Measurements from ENCODE around the gene CFAP74.

Gene CFAP74

GRCh38 chr1:1941868-1942752 is 61.5 kb downstream of the CFAP74 start:
- H3K4me2 ChIP-seq (ENCODE audit: low read length) = no peak overlapping the region
- no peak overlapping the region for H2AFZ ChIP-seq
- no peaks in the 10 kb centered on the region for H3K9me3 ChIP-seq (ENCODE audit: control insufficient read depth, low read length)
- no peak overlapping the region for H3K27ac ChIP-seq
- no peaks in the 10 kb centered on the region for H3K27me3 ChIP-seq (ENCODE audit: control insufficient read depth, insufficient read depth, low read length)
- H3K36me3 ChIP-seq (ENCODE audit: control insufficient read depth, insufficient read depth, low read length) = no peaks in the 10 kb centered on the region
- H3K79me2 ChIP-seq = no peaks in the 10 kb centered on the region
- no peak overlapping the region for H3K4me3 ChIP-seq (ENCODE audit: low read depth, low read length)
- no peaks in the 10 kb centered on the region for H3K4me1 ChIP-seq
- no peak for TF ChIP-seq CTCF (IDR thresholded peaks at IDR 0.05)
- H3K9ac ChIP-seq = no peak overlapping the region

- H3K9ac ChIP-seq = no peak overlapping the region
- no peak overlapping the region for H3K27ac ChIP-seq
- H3K9me3 ChIP-seq (ENCODE audit: control insufficient read depth, low read length) = no peaks in the 10 kb centered on the region
- no peak overlapping the region for H2AFZ ChIP-seq
- no peak for TF ChIP-seq CTCF (IDR thresholded peaks at IDR 0.05)
- H3K27me3 ChIP-seq (ENCODE audit: control insufficient read depth, insufficient read depth, low read length) = no peaks in the 10 kb centered on the region
- no peaks in the 10 kb centered on the region for H3K36me3 ChIP-seq (ENCODE audit: control insufficient read depth, insufficient read depth, low read length)
- H3K4me1 ChIP-seq = no peaks in the 10 kb centered on the region
- H3K79me2 ChIP-seq = no peaks in the 10 kb centered on the region
- no peak overlapping the region for H3K4me2 ChIP-seq (ENCODE audit: low read length)
- no peak overlapping the region for H3K4me3 ChIP-seq (ENCODE audit: low read depth, low read length)
These were observed 62.3 kb downstream of the CFAP74 start for GRCh38 chr1:1941211-1941841.

GRCh38 chr1:1940123-1940425 is 63.5 kb downstream of the CFAP74 start:
- no peak for TF ChIP-seq CTCF (IDR thresholded peaks at IDR 0.05)
- Histone ChIP-seq H3K27me3 (ENCODE audit: control insufficient read depth, insufficient read depth, low read length) (no peaks in the 10 kb centered on the region), H3K36me3 (ENCODE audit: control insufficient read depth, insufficient read depth, low read length) (no peaks in the 10 kb centered on the region), H2AFZ (no peak overlapping the region), H3K27ac (no peak overlapping the region), H3K4me2 (ENCODE audit: low read length) (no peak overlapping the region), H3K4me3 (ENCODE audit: low read depth, low read length) (no peak overlapping the region), H3K9ac (no peak overlapping the region), H3K4me1 (no peaks in the 10 kb centered on the region), H3K79me2 (no peaks in the 10 kb centered on the region), H3K9me3 (ENCODE audit: control insufficient read depth, low read length) (no peaks in the 10 kb centered on the region)

- H3K27me3 ChIP-seq (ENCODE audit: control insufficient read depth, insufficient read depth, low read length) = no peaks in the 10 kb centered on the region
- H3K79me2 ChIP-seq = no peaks in the 10 kb centered on the region
- TF ChIP-seq CTCF (IDR thresholded peaks at IDR 0.05) = no peak
- no peak overlapping the region for H2AFZ ChIP-seq
- no peak overlapping the region for H3K27ac ChIP-seq
- H3K9me3 ChIP-seq (ENCODE audit: control insufficient read depth, low read length) = no peaks in the 10 kb centered on the region
- H3K4me2 ChIP-seq (ENCODE audit: low read length) = no peak overlapping the region
- H3K4me1 ChIP-seq = no peaks in the 10 kb centered on the region
- H3K9ac ChIP-seq = no peak overlapping the region
- no peak overlapping the region for H3K4me3 ChIP-seq (ENCODE audit: low read depth, low read length)
- no peaks in the 10 kb centered on the region for H3K36me3 ChIP-seq (ENCODE audit: control insufficient read depth, insufficient read depth, low read length)
These were observed 64.1 kb downstream of the CFAP74 start for GRCh38 chr1:1939296-1940122.

Measured in parathyroid adenoma (tissue), 2 donors.